SU-DHL-6 (cell line): ENCODE results near the gene GALNT14.

Experiments
- EZH2phosphoT487 ChIP-seq: fragments of 200-600 bp; sonication (generic), shearing (Covaris generic); conservative IDR thresholded peaks from 2 replicates; pipeline ENCODE4 v1.6.1; 2018; ENCODE audit warnings: mild to moderate bottlenecking, antibody characterized with exemption, low read length, moderate library complexity, mixed read lengths
- TF ChIP-seq, protein P1 (sequence below): fragments of 200-600 bp; sonication (generic); IDR thresholded peaks from one replicate; pipeline ENCODE4 v1.5.1; 2017; ENCODE audit warnings: antibody characterized with exemption, mild to moderate bottlenecking, low read length, moderate library complexity; ENCODE audit not compliant: insufficient read depth, poor library complexity, severe bottlenecking

DNA sequence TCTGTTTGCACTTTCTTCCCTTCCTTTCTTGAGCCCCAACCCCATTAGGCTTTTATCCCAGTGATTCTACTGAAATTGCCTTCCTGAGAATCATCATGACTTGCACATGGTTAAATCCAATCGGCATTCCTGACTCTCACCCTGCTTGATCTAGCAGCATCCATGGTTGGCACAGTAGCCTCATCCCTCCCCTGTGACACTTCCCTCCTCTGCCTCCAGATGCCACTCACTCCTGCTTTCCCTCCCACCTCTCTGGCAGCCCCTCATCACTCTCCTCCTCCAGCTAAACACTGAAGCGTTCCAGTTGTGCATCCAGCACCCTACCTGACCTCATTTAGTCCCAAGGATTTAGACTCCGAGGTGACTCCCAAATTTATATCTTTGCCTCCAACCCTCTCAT, 114.7 kb downstream of the GALNT14 start:
- TF ChIP-seq, protein P1, sequence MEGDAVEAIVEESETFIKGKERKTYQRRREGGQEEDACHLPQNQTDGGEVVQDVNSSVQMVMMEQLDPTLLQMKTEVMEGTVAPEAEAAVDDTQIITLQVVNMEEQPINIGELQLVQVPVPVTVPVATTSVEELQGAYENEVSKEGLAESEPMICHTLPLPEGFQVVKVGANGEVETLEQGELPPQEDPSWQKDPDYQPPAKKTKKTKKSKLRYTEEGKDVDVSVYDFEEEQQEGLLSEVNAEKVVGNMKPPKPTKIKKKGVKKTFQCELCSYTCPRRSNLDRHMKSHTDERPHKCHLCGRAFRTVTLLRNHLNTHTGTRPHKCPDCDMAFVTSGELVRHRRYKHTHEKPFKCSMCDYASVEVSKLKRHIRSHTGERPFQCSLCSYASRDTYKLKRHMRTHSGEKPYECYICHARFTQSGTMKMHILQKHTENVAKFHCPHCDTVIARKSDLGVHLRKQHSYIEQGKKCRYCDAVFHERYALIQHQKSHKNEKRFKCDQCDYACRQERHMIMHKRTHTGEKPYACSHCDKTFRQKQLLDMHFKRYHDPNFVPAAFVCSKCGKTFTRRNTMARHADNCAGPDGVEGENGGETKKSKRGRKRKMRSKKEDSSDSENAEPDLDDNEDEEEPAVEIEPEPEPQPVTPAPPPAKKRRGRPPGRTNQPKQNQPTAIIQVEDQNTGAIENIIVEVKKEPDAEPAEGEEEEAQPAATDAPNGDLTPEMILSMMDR = no peak
- TF ChIP-seq EZH2phosphoT487 = no peak
